Prostate gland (tissue), 2 donors: ENCODE results near the gene BOC.
A peak's percentile ranks its signal among the peaks of the same experiment; 100 is the strongest.

Source experiments
- POLR2A ChIP-seq: fragments of 450-650 bp; IDR thresholded peaks from one replicate; pipeline ENCODE4 v1.6.1; 2016; ENCODE audit warnings: antibody characterized with exemption, mild to moderate bottlenecking
- TF ChIP-seq, protein P1 (sequence below), 4 experiments: fragments of 200-600 bp in 2 of 4; fragments of 450-650 bp in 2 of 4; sonication (generic) in 2 of 4; IDR thresholded peaks; 1 replicate in 3 of 4; 2 replicates in 1 of 4; pipeline ENCODE4 v1.5.1; 2016 to 2019; ENCODE audit warnings: antibody characterized with exemption in 4 of 4, mild to moderate bottlenecking in 2 of 4, moderate library complexity in 2 of 4

GRCh38 chr3:113287803-113288648 lies 76.7 kb downstream of the BOC start:
- TF ChIP-seq POLR2A: no peak
- TF ChIP-seq, protein P1, sequence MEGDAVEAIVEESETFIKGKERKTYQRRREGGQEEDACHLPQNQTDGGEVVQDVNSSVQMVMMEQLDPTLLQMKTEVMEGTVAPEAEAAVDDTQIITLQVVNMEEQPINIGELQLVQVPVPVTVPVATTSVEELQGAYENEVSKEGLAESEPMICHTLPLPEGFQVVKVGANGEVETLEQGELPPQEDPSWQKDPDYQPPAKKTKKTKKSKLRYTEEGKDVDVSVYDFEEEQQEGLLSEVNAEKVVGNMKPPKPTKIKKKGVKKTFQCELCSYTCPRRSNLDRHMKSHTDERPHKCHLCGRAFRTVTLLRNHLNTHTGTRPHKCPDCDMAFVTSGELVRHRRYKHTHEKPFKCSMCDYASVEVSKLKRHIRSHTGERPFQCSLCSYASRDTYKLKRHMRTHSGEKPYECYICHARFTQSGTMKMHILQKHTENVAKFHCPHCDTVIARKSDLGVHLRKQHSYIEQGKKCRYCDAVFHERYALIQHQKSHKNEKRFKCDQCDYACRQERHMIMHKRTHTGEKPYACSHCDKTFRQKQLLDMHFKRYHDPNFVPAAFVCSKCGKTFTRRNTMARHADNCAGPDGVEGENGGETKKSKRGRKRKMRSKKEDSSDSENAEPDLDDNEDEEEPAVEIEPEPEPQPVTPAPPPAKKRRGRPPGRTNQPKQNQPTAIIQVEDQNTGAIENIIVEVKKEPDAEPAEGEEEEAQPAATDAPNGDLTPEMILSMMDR (IDR thresholded peaks at IDR 0.05): peak; percentile 97 to 99 (median 98)
